ENCODE results near the gene ZNF750.

DNA sequence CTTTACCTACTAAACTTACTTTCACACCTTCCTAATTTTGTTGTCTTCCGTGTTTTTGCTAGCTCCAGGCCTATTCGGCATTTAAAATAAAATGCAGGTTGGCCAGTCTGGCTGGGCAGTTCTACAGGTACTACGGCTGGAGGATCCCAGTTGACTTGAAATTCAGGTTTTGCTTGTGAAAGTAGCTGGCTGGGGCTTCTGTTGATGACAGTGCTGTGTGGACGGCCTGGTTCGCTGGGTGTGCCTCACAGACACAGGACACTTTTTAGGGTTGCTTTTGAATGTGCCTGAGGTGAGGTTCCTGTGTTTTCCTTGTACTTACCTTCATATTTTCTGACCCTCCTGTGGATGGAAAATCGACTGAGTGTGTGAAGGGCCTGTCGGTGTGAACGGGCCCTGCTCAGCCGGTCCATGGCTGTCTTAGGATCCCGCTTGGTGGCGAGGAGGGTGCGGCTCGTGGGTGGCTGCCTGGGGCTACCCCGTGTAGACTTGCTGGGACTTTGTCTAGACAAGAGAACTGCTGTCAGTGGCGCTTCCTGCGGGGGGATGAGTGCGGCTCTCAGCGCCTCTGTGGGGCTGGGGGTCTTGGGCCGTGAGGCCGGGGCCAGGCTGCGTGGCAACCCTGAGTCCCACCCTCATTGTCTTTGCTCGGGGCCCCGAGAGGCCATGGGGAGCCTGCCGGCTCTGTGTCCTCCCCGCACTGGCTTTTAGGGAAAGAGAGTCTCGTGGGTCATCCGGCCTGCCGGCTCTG is 18.7 kb upstream of the ZNF750 start:
- TF ChIP-seq CTCF (IDR thresholded peaks at IDR 0.05; ENCODE audit: low read depth, low read length), result no peak
- no peak for TF ChIP-seq EZH2phosphoT487 (IDR thresholded peaks at IDR 0.05; ENCODE audit: low read depth)
